Measurements from ENCODE around the gene NPFFR1.

The NPFFR1 gene

GRCh38 chr10:70254778-70255328 is 29.0 kb downstream of the NPFFR1 start:
- Histone ChIP-seq H3K27me3 (ENCODE audit: control insufficient read depth in 1 of 2, insufficient read depth in 1 of 2, low read length in 2 of 2) (peaks cover 14 to 91% of the 10 kb centered on the region in 2 experiments), H4K8ac (ENCODE audit: low read length) (no peak overlapping the region), H3K9ac (ENCODE audit: low read length) (no peak overlapping the region), H3K79me1 (replicated peaks; ENCODE audit: low read length, poor library complexity, severe bottlenecking) (no peaks in the 10 kb centered on the region), H4K91ac (ENCODE audit: low read length) (no peak overlapping the region), H3K4me1 (ENCODE audit: control insufficient read depth, insufficient read depth, low read depth, low read length) (peaks cover 9% of the 10 kb centered on the region), H3K18ac (ENCODE audit: low read depth in 1 of 2, low read length in 2 of 2) (no peak overlapping the region), H3K4ac (ENCODE audit: low read depth in 1 of 2, low read length in 2 of 2) (no peak overlapping the region), H2BK12ac (ENCODE audit: low read length in 2 of 2) (no peak overlapping the region), H3K4me2 (ENCODE audit: low read length, poor library complexity, severe bottlenecking) (no peak overlapping the region), H2BK120ac (ENCODE audit: low read depth, low read length) (no peak overlapping the region), H3K23ac (ENCODE audit: low read length in 2 of 2) (no peak overlapping the region), H3K4me3 (ENCODE audit: insufficient read depth in 1 of 2, low read depth in 1 of 2, low read length in 2 of 2) (no peak overlapping the region), H2BK5ac (ENCODE audit: low read depth, low read length, poor library complexity, severe bottlenecking) (no peak overlapping the region), H3K9me3 (ENCODE audit: control insufficient read depth, low read length) (peaks cover 29% of the 10 kb centered on the region), H2AK5ac (ENCODE audit: low read length, severe bottlenecking) (no peak overlapping the region), H3K27ac (ENCODE audit: low read length, poor library complexity, severe bottlenecking) (no peak overlapping the region), H2AFZ (ENCODE audit: low read depth, low read length) (no peak overlapping the region), H2BK15ac (ENCODE audit: low read depth, poor library complexity, severe bottlenecking) (peak overlapping the region; percentile 17), H3K14ac (ENCODE audit: low read length in 2 of 2) (no peak overlapping the region), H3K36me3 (ENCODE audit: control insufficient read depth in 1 of 2, insufficient read depth in 2 of 2, low read depth in 1 of 2, low read length in 2 of 2) (no peaks in the 10 kb centered on the region)
- WGBS = 95% methylated on average over 39 of the region's 40 CpGs
- DNase-seq = no peak

GRCh38 chr10:70253878-70254765 is 29.7 kb downstream of the NPFFR1 start:
- no peaks in the 10 kb centered on the region for H3K36me3 ChIP-seq (ENCODE audit: control insufficient read depth in 1 of 2, insufficient read depth in 2 of 2, low read depth in 1 of 2, low read length in 2 of 2)
- no peak overlapping the region for H2BK120ac ChIP-seq (ENCODE audit: low read depth, low read length)
- no peak overlapping the region for H3K4me3 ChIP-seq (ENCODE audit: insufficient read depth in 1 of 2, low read depth in 1 of 2, low read length in 2 of 2)
- H4K91ac ChIP-seq (ENCODE audit: low read length) = peak overlapping the region; percentile 78
- no peak overlapping the region for H2BK12ac ChIP-seq (ENCODE audit: low read length in 2 of 2)
- no peak overlapping the region for H2AK5ac ChIP-seq (ENCODE audit: low read length, severe bottlenecking)
- H2AFZ ChIP-seq (ENCODE audit: low read depth, low read length) = peak overlapping the region; percentile 43
- peaks cover 9% of the 10 kb centered on the region for H3K4me1 ChIP-seq (ENCODE audit: control insufficient read depth, insufficient read depth, low read depth, low read length)
- no peak overlapping the region for H3K4me2 ChIP-seq (ENCODE audit: low read length, poor library complexity, severe bottlenecking)
- peaks cover 29% of the 10 kb centered on the region for H3K9me3 ChIP-seq (ENCODE audit: control insufficient read depth, low read length)
- peak overlapping the region; percentile 19 for H4K8ac ChIP-seq (ENCODE audit: low read length)
- WGBS = 89% methylated on average over 14 of the region's 14 CpGs
- H3K18ac ChIP-seq (ENCODE audit: low read depth in 1 of 2, low read length in 2 of 2) = peak overlapping the region in 1 of 2 experiments; percentile 50
- peak overlapping the region in 1 of 2 experiments; percentile 76 for H3K14ac ChIP-seq (ENCODE audit: low read length in 2 of 2)
- no peak overlapping the region for H3K27ac ChIP-seq (ENCODE audit: low read length, poor library complexity, severe bottlenecking)
- H2BK15ac ChIP-seq (ENCODE audit: low read depth, poor library complexity, severe bottlenecking) = no peak overlapping the region
- H2BK5ac ChIP-seq (ENCODE audit: low read depth, low read length, poor library complexity, severe bottlenecking) = no peak overlapping the region
- H3K9ac ChIP-seq (ENCODE audit: low read length) = no peak overlapping the region
- no peak overlapping the region for H3K23ac ChIP-seq (ENCODE audit: low read length in 2 of 2)
- H3K79me1 ChIP-seq (replicated peaks; ENCODE audit: low read length, poor library complexity, severe bottlenecking) = no peaks in the 10 kb centered on the region
- no peak overlapping the region for H3K4ac ChIP-seq (ENCODE audit: low read depth in 1 of 2, low read length in 2 of 2)
- DNase-seq = no peak
- peaks cover 14 to 83% of the 10 kb centered on the region in 2 experiments for H3K27me3 ChIP-seq (ENCODE audit: control insufficient read depth in 1 of 2, insufficient read depth in 1 of 2, low read length in 2 of 2)

GRCh38 chr10:70250961-70251680 is 32.7 kb downstream of the NPFFR1 start:
- Histone ChIP-seq H3K4me3 (ENCODE audit: insufficient read depth in 1 of 2, low read depth in 1 of 2, low read length in 2 of 2) (no peak overlapping the region), H3K27me3 (ENCODE audit: control insufficient read depth in 1 of 2, insufficient read depth in 1 of 2, low read length in 2 of 2) (peaks cover 23 to 88% of the 10 kb centered on the region in 2 experiments), H3K9ac (ENCODE audit: low read length) (no peak overlapping the region), H2AK5ac (ENCODE audit: low read length, severe bottlenecking) (no peak overlapping the region), H3K79me1 (replicated peaks; ENCODE audit: low read length, poor library complexity, severe bottlenecking) (no peaks in the 10 kb centered on the region), H2BK120ac (ENCODE audit: low read depth, low read length) (no peak overlapping the region), H2AFZ (ENCODE audit: low read depth, low read length) (no peak overlapping the region), H2BK15ac (ENCODE audit: low read depth, poor library complexity, severe bottlenecking) (no peak overlapping the region), H3K14ac (ENCODE audit: low read length in 2 of 2) (no peak overlapping the region), H3K4ac (ENCODE audit: low read depth in 1 of 2, low read length in 2 of 2) (no peak overlapping the region), H3K4me1 (ENCODE audit: control insufficient read depth, insufficient read depth, low read depth, low read length) (peaks cover 7% of the 10 kb centered on the region), H2BK5ac (ENCODE audit: low read depth, low read length, poor library complexity, severe bottlenecking) (no peak overlapping the region), H3K4me2 (ENCODE audit: low read length, poor library complexity, severe bottlenecking) (no peak overlapping the region), H3K27ac (ENCODE audit: low read length, poor library complexity, severe bottlenecking) (no peak overlapping the region), H3K18ac (ENCODE audit: low read depth in 1 of 2, low read length in 2 of 2) (no peak overlapping the region), H4K91ac (ENCODE audit: low read length) (no peak overlapping the region), H3K36me3 (ENCODE audit: control insufficient read depth in 1 of 2, insufficient read depth in 2 of 2, low read depth in 1 of 2, low read length in 2 of 2) (no peaks in the 10 kb centered on the region), H4K8ac (ENCODE audit: low read length) (no peak overlapping the region), H3K23ac (ENCODE audit: low read length in 2 of 2) (no peak overlapping the region), H3K9me3 (ENCODE audit: control insufficient read depth, low read length) (peaks cover 35% of the 10 kb centered on the region), H2BK12ac (ENCODE audit: low read length in 2 of 2) (no peak overlapping the region)
- no peak for DNase-seq
- WGBS = 97% methylated on average over 10 of the region's 11 CpGs

DNA sequence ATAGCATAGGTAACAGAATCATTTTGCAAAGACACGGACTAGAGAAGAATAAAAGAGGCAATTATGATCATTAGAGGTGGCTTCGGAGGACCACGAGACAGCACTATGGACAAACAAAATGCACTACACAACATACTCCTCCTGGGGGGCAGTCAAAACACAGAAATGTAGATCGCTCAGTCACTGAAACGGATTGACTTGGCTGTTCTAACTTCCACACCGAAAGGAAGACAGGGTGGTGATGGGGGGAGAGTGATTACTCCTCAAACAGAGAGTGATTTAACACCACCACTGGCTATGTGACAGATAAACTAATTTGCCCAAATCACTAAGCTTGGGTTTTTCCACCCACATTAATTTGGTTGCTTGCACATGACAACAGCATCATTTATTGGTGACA is 36.4 kb downstream of the NPFFR1 start:
- no peak overlapping the region for H2BK120ac ChIP-seq (ENCODE audit: low read depth, low read length)
- 90% methylated on average over 3 of the region's 6 CpGs for WGBS
- peaks cover 36 to 84% of the 10 kb centered on the region in 2 experiments for H3K27me3 ChIP-seq (ENCODE audit: control insufficient read depth in 1 of 2, insufficient read depth in 1 of 2, low read length in 2 of 2)

More for the DNA sequence above, 36.4 kb downstream of the NPFFR1 start:
- Histone ChIP-seq H2BK12ac (ENCODE audit: low read length in 2 of 2) (no peak overlapping the region), H2BK15ac (ENCODE audit: low read depth, poor library complexity, severe bottlenecking) (no peak overlapping the region), H2BK5ac (ENCODE audit: low read depth, low read length, poor library complexity, severe bottlenecking) (no peak overlapping the region), H3K18ac (ENCODE audit: low read depth in 1 of 2, low read length in 2 of 2) (no peak overlapping the region), H3K4ac (ENCODE audit: low read depth in 1 of 2, low read length in 2 of 2) (no peak overlapping the region), H3K27ac (ENCODE audit: low read length, poor library complexity, severe bottlenecking) (no peak overlapping the region), H3K79me1 (replicated peaks; ENCODE audit: low read length, poor library complexity, severe bottlenecking) (no peaks in the 10 kb centered on the region), H4K8ac (ENCODE audit: low read length) (no peak overlapping the region), H3K14ac (ENCODE audit: low read length in 2 of 2) (no peak overlapping the region), H3K9me3 (ENCODE audit: control insufficient read depth, low read length) (peaks cover 25% of the 10 kb centered on the region), H4K91ac (ENCODE audit: low read length) (no peak overlapping the region), H2AFZ (ENCODE audit: low read depth, low read length) (no peak overlapping the region), H3K4me3 (ENCODE audit: insufficient read depth in 1 of 2, low read depth in 1 of 2, low read length in 2 of 2) (no peak overlapping the region), H3K23ac (ENCODE audit: low read length in 2 of 2) (no peak overlapping the region), H3K4me1 (ENCODE audit: control insufficient read depth, insufficient read depth, low read depth, low read length) (no peaks in the 10 kb centered on the region), H2AK5ac (ENCODE audit: low read length, severe bottlenecking) (no peak overlapping the region), H3K36me3 (ENCODE audit: control insufficient read depth in 1 of 2, insufficient read depth in 2 of 2, low read depth in 1 of 2, low read length in 2 of 2) (no peaks in the 10 kb centered on the region), H3K4me2 (ENCODE audit: low read length, poor library complexity, severe bottlenecking) (no peak overlapping the region), H3K9ac (ENCODE audit: low read length) (no peak overlapping the region)
- DNase-seq = no peak
